SU-DHL-6 (cell line): ENCODE data around the gene PTGDS.

ENCODE experiments used
- H2AFZ ChIP-seq: fragments of 200-600 bp; sonication (generic); 2 replicates; pipeline ENCODE4 v1.6.1; 2014; ENCODE audit warnings: low read depth, mild to moderate bottlenecking, moderate library complexity, mixed read lengths, antibody characterized with exemption, low read length; ENCODE audit not compliant: severe bottlenecking
- H3F3A ChIP-seq: fragments of 200-600 bp; shearing (Covaris generic); 2 replicates; pipeline ENCODE4 v1.6.0; 2016; ENCODE audit warnings: antibody characterized with exemption, mild to moderate bottlenecking; ENCODE audit not compliant: insufficient read depth
- H3K27ac ChIP-seq: fragments of 200-600 bp; sonication (generic); 2 replicates; pipeline ENCODE4 v1.5.1; 2016; ENCODE audit warnings: low read depth, mild to moderate bottlenecking, low read length, moderate library complexity, mixed read lengths
- H3K27me3 ChIP-seq: fragments of 200-600 bp; sonication (generic), shearing (Covaris generic); 2 replicates; pipeline ENCODE4 v1.6.0; 2014; ENCODE audit warnings: mild to moderate bottlenecking, low read length
- H3K36me3 ChIP-seq: fragments of 200-600 bp; sonication (generic); 2 replicates; pipeline ENCODE4 v1.6.1; 2014; ENCODE audit warnings: mild to moderate bottlenecking, low read length, mixed read lengths
- H3K4me2 ChIP-seq: fragments of 300-600, 200-600 bp; shearing (Covaris generic), sonication (generic); 2 replicates; pipeline ENCODE4 v1.6.0; 2014; ENCODE audit warnings: low read length, low read depth, mild to moderate bottlenecking; ENCODE audit not compliant: poor library complexity, severe bottlenecking
- H3K4me3 ChIP-seq: fragments of 200-600 bp; sonication (generic); 2 replicates; pipeline ENCODE4 v1.5.1; 2014; ENCODE audit warnings: antibody characterized with exemption, low read length, mild to moderate bottlenecking, mixed read lengths; ENCODE audit not compliant: insufficient read depth, poor library complexity, severe bottlenecking
- H3K79me2 ChIP-seq: fragments of 200-600 bp; sonication (generic); 2 replicates; pipeline ENCODE4 v1.6.1; 2014; ENCODE audit warnings: mild to moderate bottlenecking, low read length, moderate library complexity; ENCODE audit not compliant: insufficient read depth
- H3K9ac ChIP-seq: fragments of 200-600 bp; sonication (generic); 2 replicates; pipeline ENCODE4 v1.7.0; 2014; ENCODE audit warnings: mild to moderate bottlenecking, low read length
- H3K9me2 ChIP-seq: fragments of 200-600 bp; sonication (generic); replicated peaks from 2 replicates; pipeline ENCODE4 v1.6.1; 2014; ENCODE audit warnings: low read length; ENCODE audit not compliant: insufficient read depth
- H3K9me3 ChIP-seq: fragments of 200-600 bp; sonication (generic); 2 replicates; pipeline ENCODE4 v1.6.1; 2014; ENCODE audit warnings: low read length, mixed read lengths; ENCODE audit not compliant: insufficient read depth
- H4K20me1 ChIP-seq: fragments of 200-600 bp; sonication (generic); 2 replicates; pipeline ENCODE4 v1.6.1; 2014; ENCODE audit warnings: low read depth, mild to moderate bottlenecking, antibody characterized with exemption, low read length, moderate library complexity, mixed read lengths
- CTCF ChIP-seq: fragments of 200-600 bp; sonication (generic); IDR thresholded peaks from one replicate; pipeline ENCODE4 v1.5.1; 2017; ENCODE audit warnings: antibody characterized with exemption, mild to moderate bottlenecking, low read length, moderate library complexity; ENCODE audit not compliant: insufficient read depth, poor library complexity, severe bottlenecking
- EZH2phosphoT487 ChIP-seq: fragments of 200-600 bp; sonication (generic), shearing (Covaris generic); conservative IDR thresholded peaks from 2 replicates; pipeline ENCODE4 v1.6.1; 2018; ENCODE audit warnings: mild to moderate bottlenecking, antibody characterized with exemption, low read length, moderate library complexity, mixed read lengths

The PTGDS gene

GRCh38 chr9:136984464-136985026 is 7.2 kb downstream of the PTGDS start:
- Histone ChIP-seq H3K9ac (no peak overlapping the region), H3F3A (no peaks in the 10 kb centered on the region), H3K4me2 (no peak overlapping the region), H3K4me3 (no peak overlapping the region), H3K9me2 (no peaks in the 10 kb centered on the region), H3K9me3 (no peaks in the 10 kb centered on the region), H2AFZ (no peak overlapping the region), H4K20me1 (no peaks in the 10 kb centered on the region), H3K36me3 (no peaks in the 10 kb centered on the region), H3K79me2 (no peaks in the 10 kb centered on the region), H3K27me3 (no peaks in the 10 kb centered on the region), H3K27ac (no peak overlapping the region)
- no peak for TF ChIP-seq EZH2phosphoT487
- no peak for TF ChIP-seq CTCF

GRCh38 chr9:136985027-136985602 is 7.8 kb downstream of the PTGDS start:
- Histone ChIP-seq H3K36me3 (no peaks in the 10 kb centered on the region), H3K27me3 (no peaks in the 10 kb centered on the region), H3K9me2 (no peaks in the 10 kb centered on the region), H3K27ac (no peak overlapping the region), H3K4me2 (no peak overlapping the region), H2AFZ (no peak overlapping the region), H3K9me3 (no peaks in the 10 kb centered on the region), H3K79me2 (no peaks in the 10 kb centered on the region), H4K20me1 (no peaks in the 10 kb centered on the region), H3F3A (no peaks in the 10 kb centered on the region), H3K9ac (no peak overlapping the region), H3K4me3 (no peak overlapping the region)
- TF ChIP-seq EZH2phosphoT487 (no peak), CTCF (no peak)

- no peak overlapping the region for H3K27ac ChIP-seq
- H3K9ac ChIP-seq, result no peak overlapping the region
- H3K9me3 ChIP-seq, result no peaks in the 10 kb centered on the region
- H3K9me2 ChIP-seq, result no peaks in the 10 kb centered on the region
- no peaks in the 10 kb centered on the region for H3K27me3 ChIP-seq
- no peaks in the 10 kb centered on the region for H3F3A ChIP-seq
- H3K4me3 ChIP-seq, result no peak overlapping the region
- H3K79me2 ChIP-seq, result no peaks in the 10 kb centered on the region
- no peak for TF ChIP-seq EZH2phosphoT487
- TF ChIP-seq CTCF, result no peak
- no peak overlapping the region for H2AFZ ChIP-seq
- no peaks in the 10 kb centered on the region for H4K20me1 ChIP-seq
- no peaks in the 10 kb centered on the region for H3K36me3 ChIP-seq
- no peak overlapping the region for H3K4me2 ChIP-seq
Measured at GRCh38 chr9:136985853-136986252, 8.5 kb downstream of the PTGDS start.
